ENCODE data around the gene COX5A.

- TF ChIP-seq CTCF (conservative IDR thresholded peaks at IDR 0.05; ENCODE audit: low read length) (no peak), EZH2phosphoT487 (IDR thresholded peaks at IDR 0.05; ENCODE audit: borderline replicate concordance, low read depth, low read length) (no peak)
These were observed 65.2 kb downstream of the COX5A start for GRCh38 chr15:74872702-74873035.
